Cardiac fibroblast (primary cell): ENCODE results near the gene TMSB15B.
"Not testable (repeated sequence)": the region's sequence is repeated elsewhere in the genome, so short reads cannot be mapped to it uniquely, and the experiment has no call there.

Experiments used
- DNase-seq, 2 donors: peaks; one replicate each; pipeline versions ENCODE4 v3.0.0 to v3.0.0-alpha.2; 2010; ENCODE audit warnings: low read depth in 2 of 2
- H3K4me3 ChIP-seq, 2 donors: replicated peaks in 1 of 2; 1 replicate in 1 of 2; 2 replicates in 1 of 2; pipeline ENCODE4 v1.5.1; 2011; ENCODE audit warnings: low read depth in 2 of 2, low read length in 2 of 2, mild to moderate bottlenecking in 2 of 2, moderate library complexity in 1 of 2
- TF ChIP-seq, protein P1 (sequence below): IDR thresholded peaks from one replicate; pipeline ENCODE4 v1.5.1; 2011; ENCODE audit warnings: low read depth, mild to moderate bottlenecking, low read length, inconsistent platforms

The TMSB15B gene

DNA sequence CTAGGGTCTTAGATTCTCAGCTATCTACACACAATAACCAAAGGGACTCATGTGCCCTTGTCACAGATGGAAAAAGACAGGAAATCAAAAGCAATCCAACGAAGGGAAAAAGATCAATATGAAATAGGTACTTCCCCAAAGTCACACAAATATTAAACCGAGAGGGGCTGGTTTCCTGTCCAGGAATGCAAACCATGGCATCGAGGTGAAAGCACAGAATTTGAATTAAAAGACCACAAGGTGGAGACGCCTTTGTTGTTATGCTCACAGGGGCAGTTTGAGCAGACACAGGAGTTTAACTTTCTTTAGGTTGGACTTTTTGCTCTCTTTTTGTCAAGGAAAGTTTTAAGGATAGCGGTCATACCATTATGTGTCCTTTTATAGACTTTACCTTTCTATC, 36.8 kb downstream of the TMSB15B start:
- no peak overlapping the region for H3K4me3 ChIP-seq
- TF ChIP-seq, protein P1, sequence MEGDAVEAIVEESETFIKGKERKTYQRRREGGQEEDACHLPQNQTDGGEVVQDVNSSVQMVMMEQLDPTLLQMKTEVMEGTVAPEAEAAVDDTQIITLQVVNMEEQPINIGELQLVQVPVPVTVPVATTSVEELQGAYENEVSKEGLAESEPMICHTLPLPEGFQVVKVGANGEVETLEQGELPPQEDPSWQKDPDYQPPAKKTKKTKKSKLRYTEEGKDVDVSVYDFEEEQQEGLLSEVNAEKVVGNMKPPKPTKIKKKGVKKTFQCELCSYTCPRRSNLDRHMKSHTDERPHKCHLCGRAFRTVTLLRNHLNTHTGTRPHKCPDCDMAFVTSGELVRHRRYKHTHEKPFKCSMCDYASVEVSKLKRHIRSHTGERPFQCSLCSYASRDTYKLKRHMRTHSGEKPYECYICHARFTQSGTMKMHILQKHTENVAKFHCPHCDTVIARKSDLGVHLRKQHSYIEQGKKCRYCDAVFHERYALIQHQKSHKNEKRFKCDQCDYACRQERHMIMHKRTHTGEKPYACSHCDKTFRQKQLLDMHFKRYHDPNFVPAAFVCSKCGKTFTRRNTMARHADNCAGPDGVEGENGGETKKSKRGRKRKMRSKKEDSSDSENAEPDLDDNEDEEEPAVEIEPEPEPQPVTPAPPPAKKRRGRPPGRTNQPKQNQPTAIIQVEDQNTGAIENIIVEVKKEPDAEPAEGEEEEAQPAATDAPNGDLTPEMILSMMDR: no peak
- DNase-seq: no peak

DNA sequence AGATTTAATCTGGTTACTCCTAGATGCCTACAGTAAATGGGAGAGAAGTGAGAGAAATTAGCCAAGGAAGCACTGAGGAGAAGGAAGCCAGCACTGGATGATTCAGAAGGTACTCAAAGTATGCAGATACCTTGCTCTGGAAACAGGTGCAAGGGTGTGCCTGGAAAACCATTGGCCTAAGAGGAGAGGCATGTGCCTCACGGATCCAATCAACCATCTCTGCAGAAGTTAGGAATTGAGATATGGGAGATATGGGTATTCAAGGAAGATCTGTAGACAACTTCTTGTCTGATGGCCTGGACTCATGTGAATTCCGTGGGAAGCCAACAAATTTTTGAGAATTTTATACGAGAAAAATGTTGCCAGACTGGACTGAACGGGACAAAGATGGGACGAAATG, 46.4 kb downstream of the TMSB15B start:
- TF ChIP-seq, protein P1: no peak
- no peak for DNase-seq
- H3K4me3 ChIP-seq: no peak overlapping the region

DNA sequence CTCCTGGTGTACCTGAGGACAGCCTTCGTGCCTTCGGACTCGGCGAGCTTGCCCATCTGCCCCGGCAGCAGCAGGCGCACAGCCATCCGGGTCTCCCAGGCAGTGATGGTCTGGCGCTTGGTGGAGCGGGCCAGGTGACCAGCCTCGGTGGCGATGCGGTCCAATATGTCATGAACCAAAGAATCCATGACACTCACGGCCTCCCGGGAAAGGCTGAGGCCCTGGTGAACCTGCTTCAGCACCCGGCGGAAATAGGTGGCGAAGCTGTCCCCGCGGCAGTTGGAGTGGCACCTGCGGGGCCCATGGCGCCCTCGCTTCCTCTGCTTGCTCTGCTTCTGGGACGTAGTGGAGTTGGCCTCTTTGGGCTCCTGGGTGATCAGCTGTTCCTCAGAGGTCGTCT, 50.7 kb downstream of the TMSB15B start:
- DNase-seq: no peak

DNA sequence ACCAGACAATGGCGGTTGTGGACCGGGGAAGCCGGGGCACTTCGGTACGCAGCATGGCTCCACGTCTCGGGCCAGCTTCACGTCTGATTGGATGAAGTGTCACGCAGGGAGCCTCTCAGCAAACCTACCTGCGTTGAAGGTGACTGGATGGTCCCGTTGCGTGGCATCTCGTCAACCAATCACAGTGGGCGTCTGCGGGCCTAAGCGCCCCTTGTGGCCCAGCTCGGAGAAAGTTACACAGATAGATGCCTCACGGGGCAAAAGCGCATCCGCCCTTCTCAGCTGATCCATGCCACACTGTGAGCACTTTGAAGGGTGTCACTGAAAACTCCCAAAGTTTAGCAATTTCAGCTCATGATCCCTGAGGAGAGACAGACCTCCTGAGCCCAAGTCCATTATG, 51.2 kb downstream of the TMSB15B start, which contains the start of gene H2BW1:
Gene H2BW1 (minus strand): TSS at position 103 of the 400 bp plus-strand sequence. CDS start 132 bp downstream, outside the sequence.
- no peak for DNase-seq
- TF ChIP-seq, protein P1: no peak
- no peak within 1 kb of the TSS for H3K4me3 ChIP-seq

More for the DNA sequence above, 50.7 kb downstream of the TMSB15B start:
- TF ChIP-seq, protein P1: no peak
- H3K4me3 ChIP-seq: no peak overlapping the region

DNA sequence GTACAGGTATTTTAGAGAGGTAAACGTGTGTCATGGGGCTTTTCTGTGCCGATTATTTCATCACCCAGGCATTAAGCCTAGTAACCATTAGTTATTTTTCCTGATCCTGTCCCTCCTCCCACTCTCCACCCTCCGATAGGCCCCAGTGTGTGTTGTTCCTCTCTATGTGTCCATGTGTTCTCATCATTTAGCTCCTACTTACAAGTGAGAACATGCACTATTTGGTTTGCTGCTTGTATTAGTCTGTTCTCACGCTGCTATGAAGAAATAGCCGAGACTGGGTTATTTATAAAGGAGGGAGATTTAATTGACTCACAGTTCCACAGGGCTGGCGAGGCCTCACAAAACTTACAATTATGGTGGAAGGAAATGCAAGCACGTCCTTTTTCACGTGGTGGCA, 53.1 kb downstream of the TMSB15B start:
- not testable (repeated sequence) for DNase-seq, H3K4me3 ChIP-seq
